PC-3 (cell line): ENCODE measurements around the gene ZCCHC3. TPM values are rescaled to one million over a fixed set of nuclear protein-coding genes. Genes with fewer than 3 reads are reported as not detected.
A peak's percentile ranks its signal among the peaks of the same experiment; 100 is the strongest.

Experiments
- ATAC-seq: fragments of 200-7000 bp; cut with Tn5 transposase; 2 replicates; pipeline ENCODE4 v1.9.1; 2020; ENCODE audit warnings: mild to moderate bottlenecking, moderate library complexity
- BruUV-seq: library from RNA; stranded (reverse); fragments of 400-500 nt; replicated peaks from 2 replicates; lab custom pipeline; 2021; lab: Mats Ljungman, UMichigan
- CTCF ChIA-PET: fragments of 300-600 bp; sonication (Branson Sonifier 250); formaldehyde crosslinking; loops from one replicate; lab custom pipeline; 2022; ENCODE audit warnings: antibody characterized with exemption; lab: Charles Lee
- POLR2A ChIA-PET: fragments of 300-600 bp; sonication (Branson Sonifier 250); formaldehyde crosslinking; loops from one replicate; lab custom pipeline; 2022; ENCODE audit warnings: antibody characterized with exemption; ENCODE audit not compliant: unreplicated experiment; lab: Charles Lee
- DNase-seq: peaks from one replicate; pipeline ENCODE4 v3.0.0-alpha.2; 2015
- H2AFZ ChIP-seq: fragments of 300-600 bp; sonication (generic); 2 replicates; pipeline ENCODE4 v1.6.0; 2016; ENCODE audit warnings: antibody characterized with exemption, low read length
- H3F3A ChIP-seq: fragments of 300-600 bp; sonication (generic); one replicate; pipeline ENCODE4 v1.6.0; 2017; ENCODE audit warnings: antibody characterized with exemption, low read length, control low read depth, mild to moderate bottlenecking; ENCODE audit not compliant: unreplicated experiment
- H3K27ac ChIP-seq: fragments of 300-600 bp; sonication (generic); 2 replicates; pipeline ENCODE4 v1.5.1; 2016; ENCODE audit warnings: mild to moderate bottlenecking, low read length
- H3K27me3 ChIP-seq: fragments of 300-600 bp; sonication (generic); 2 replicates; pipeline ENCODE4 v1.6.1; 2016; ENCODE audit warnings: low read length, mixed read lengths
- H3K36me3 ChIP-seq: fragments of 300-600 bp; sonication (generic); 2 replicates; pipeline ENCODE4 v1.6.1; 2016; ENCODE audit warnings: low read depth, mixed run types, low read length, mixed read lengths
- H3K4me1 ChIP-seq: fragments of 300-600 bp; sonication (generic); 2 replicates; pipeline ENCODE4 v1.5.1; 2016; ENCODE audit warnings: low read length; ENCODE audit not compliant: insufficient read depth
- H3K4me2 ChIP-seq: fragments of 300-600 bp; sonication (generic); 2 replicates; pipeline ENCODE4 v1.6.0; 2016; ENCODE audit warnings: low read length
- H3K4me3 ChIP-seq: fragments of 300-600 bp; sonication (generic); 2 replicates; pipeline ENCODE4 v1.5.1; 2016; ENCODE audit warnings: mild to moderate bottlenecking, low read length, mixed read lengths
- H3K79me2 ChIP-seq: fragments of 300-600 bp; sonication (generic); 2 replicates; pipeline ENCODE4 v1.6.1; 2017; ENCODE audit warnings: low read length, mixed read lengths
- H3K9ac ChIP-seq: fragments of 300-600 bp; sonication (generic); 2 replicates; pipeline ENCODE4 v1.6.0; 2016; ENCODE audit warnings: mild to moderate bottlenecking, low read length
- H3K9me2 ChIP-seq: fragments of 300-600 bp; sonication (generic); replicated peaks from 2 replicates; pipeline ENCODE4 v1.6.1; 2016; ENCODE audit warnings: mixed run types, low read length, mixed read lengths
- H3K9me3 ChIP-seq: fragments of 300-600 bp; sonication (generic); 2 replicates; pipeline ENCODE4 v1.6.1; 2016; ENCODE audit warnings: low read length, mixed read lengths
- H4K20me1 ChIP-seq: fragments of 300-600 bp; sonication (generic); 2 replicates; pipeline ENCODE4 v1.6.1; 2016; ENCODE audit warnings: low read length, mixed read lengths
- EZH2 ChIP-seq: fragments of 300-600 bp; sonication (generic); IDR thresholded peaks from one replicate; pipeline ENCODE4 v1.6.1; 2017; ENCODE audit warnings: antibody characterized with exemption, mild to moderate bottlenecking, low read length; ENCODE audit not compliant: unreplicated experiment
- EZH2phosphoT487 ChIP-seq: fragments of 300-600 bp; sonication (generic); IDR thresholded peaks from 2 replicates; pipeline ENCODE4 v1.6.1; 2018; ENCODE audit warnings: mild to moderate bottlenecking, antibody characterized with exemption, low read length, borderline replicate concordance
- intact Hi-C: fragments of 100-400 bp; cut with micrococcal nuclease; formaldehyde crosslinking; loops from 2 replicates; pipeline ENCODE4 v1.9.0; 2023
- total RNA-seq: library from RNA; depleted of rRNA; stranded (reverse); fragments of >200 nt; gene quantifications from 2 replicates; pipeline ENCODE4 v1.2.3, GENCODE V29; 2014
- TF ChIP-seq, protein P1 (sequence below): fragments of 300-600 bp; sonication (generic); conservative IDR thresholded peaks from 2 replicates; pipeline ENCODE4 v1.5.1; 2017; ENCODE audit warnings: antibody characterized with exemption, low read depth, mild to moderate bottlenecking, low read length

Gene ZCCHC3
- total RNA-seq, 1 experiment from 2014 or later: 18.5 TPM

DNA sequence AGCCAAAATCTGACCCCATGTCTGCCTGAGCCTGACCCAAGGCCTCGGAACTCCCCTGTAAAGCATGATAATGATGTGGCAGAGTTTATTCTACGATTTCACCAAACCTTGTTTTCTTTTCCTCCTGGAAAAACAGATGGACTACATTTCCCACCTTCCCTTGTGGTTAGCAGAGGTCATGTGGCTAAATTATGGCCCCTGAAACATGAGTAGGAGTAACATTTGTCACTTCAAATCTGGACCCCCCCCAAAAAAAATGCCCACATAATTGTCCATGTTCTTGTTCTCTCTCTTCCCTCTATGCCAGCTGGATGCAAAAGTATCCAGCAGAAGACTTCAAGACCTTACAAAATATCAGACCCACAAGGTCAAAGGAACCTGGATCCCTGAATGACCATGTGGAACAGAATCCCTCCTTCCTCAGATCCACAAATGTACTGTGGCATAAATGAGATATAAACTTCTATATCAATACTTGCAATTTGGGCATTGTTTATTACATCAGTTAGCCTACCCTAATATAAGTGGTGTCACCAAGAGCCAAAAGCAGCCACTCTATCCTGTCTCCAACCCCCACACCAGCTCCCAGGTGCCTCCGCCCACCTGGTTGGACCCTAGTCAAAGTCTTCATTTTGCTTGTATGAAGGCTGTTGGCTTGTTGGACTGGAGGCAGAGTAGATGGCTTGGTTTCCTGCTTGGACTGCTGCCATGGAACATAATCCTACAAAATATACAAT is 8.2 kb upstream of the ZCCHC3 start:
- POLR2A ChIA-PET: no interaction called here
- no TSS peak for BruUV-seq

DNA sequence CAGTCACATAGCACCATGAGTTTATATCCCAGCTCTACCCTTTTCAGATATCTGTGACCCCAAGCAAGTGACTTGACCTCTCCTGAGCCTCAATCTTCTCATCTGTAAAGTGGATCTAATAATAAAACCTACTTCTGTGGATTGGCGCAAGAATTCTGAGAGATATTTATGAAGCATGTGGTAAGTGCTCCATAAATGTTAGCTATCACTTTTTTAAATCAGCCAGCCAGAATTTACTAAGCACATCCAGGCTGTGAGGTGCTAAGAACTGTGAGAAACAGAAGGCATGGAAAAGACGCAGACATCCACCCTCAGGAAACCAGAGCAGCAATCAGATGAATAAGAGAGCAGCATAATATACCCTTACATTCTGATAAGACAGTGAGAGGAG is 7.7 kb upstream of the ZCCHC3 start:
- no peaks in the 10 kb centered on the region for H3K9me2 ChIP-seq
- CTCF ChIA-PET: no interaction called here
- ATAC-seq (peak; percentile 14; the same call in 1 of the 2 replicates), DNase-seq (peak; percentile 23)
- intact Hi-C loops: no loop called here
- H3K9me3 ChIP-seq: no peaks in the 10 kb centered on the region
- H3K79me2 ChIP-seq: peaks cover 12% of the 10 kb centered on the region
- H4K20me1 ChIP-seq: no peaks in the 10 kb centered on the region
- H3F3A ChIP-seq: no peaks in the 10 kb centered on the region
- peaks cover 30% of the 10 kb centered on the region for H3K4me1 ChIP-seq
- H3K4me3 ChIP-seq: peak overlapping the region; percentile 84
- POLR2A ChIA-PET: no interaction called here
- peak overlapping the region; percentile 98 for H2AFZ ChIP-seq
- BruUV-seq: no TSS peak
- no peak overlapping the region for H3K27ac ChIP-seq
- TF ChIP-seq EZH2phosphoT487 (no peak), EZH2 (no peak)
- TF ChIP-seq, protein P1, sequence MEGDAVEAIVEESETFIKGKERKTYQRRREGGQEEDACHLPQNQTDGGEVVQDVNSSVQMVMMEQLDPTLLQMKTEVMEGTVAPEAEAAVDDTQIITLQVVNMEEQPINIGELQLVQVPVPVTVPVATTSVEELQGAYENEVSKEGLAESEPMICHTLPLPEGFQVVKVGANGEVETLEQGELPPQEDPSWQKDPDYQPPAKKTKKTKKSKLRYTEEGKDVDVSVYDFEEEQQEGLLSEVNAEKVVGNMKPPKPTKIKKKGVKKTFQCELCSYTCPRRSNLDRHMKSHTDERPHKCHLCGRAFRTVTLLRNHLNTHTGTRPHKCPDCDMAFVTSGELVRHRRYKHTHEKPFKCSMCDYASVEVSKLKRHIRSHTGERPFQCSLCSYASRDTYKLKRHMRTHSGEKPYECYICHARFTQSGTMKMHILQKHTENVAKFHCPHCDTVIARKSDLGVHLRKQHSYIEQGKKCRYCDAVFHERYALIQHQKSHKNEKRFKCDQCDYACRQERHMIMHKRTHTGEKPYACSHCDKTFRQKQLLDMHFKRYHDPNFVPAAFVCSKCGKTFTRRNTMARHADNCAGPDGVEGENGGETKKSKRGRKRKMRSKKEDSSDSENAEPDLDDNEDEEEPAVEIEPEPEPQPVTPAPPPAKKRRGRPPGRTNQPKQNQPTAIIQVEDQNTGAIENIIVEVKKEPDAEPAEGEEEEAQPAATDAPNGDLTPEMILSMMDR: no peak
- H3K27me3 ChIP-seq: no peaks in the 10 kb centered on the region
- no peaks in the 10 kb centered on the region for H3K36me3 ChIP-seq
- H3K4me2 ChIP-seq: peak overlapping the region; percentile 84
- H3K9ac ChIP-seq: peak overlapping the region; percentile 69

More for the DNA sequence above, 8.2 kb upstream of the ZCCHC3 start:
- Histone ChIP-seq H3K4me3 (peak overlapping the region; percentile 84), H3K4me2 (peak overlapping the region; percentile 84), H3K4me1 (peaks cover 30% of the 10 kb centered on the region), H3K9me3 (no peaks in the 10 kb centered on the region), H3F3A (no peaks in the 10 kb centered on the region), H4K20me1 (no peaks in the 10 kb centered on the region), H3K9ac (peak overlapping the region; percentile 69; the same call in 1 of the 2 replicates), H3K79me2 (peaks cover 12% of the 10 kb centered on the region), H3K9me2 (no peaks in the 10 kb centered on the region), H3K36me3 (no peaks in the 10 kb centered on the region), H3K27me3 (no peaks in the 10 kb centered on the region), H3K27ac (no peak overlapping the region), H2AFZ (peak overlapping the region; percentile 98)
- intact Hi-C loops: no loop called here
- DNase-seq (peak; percentile 23), ATAC-seq (no peak)
- CTCF ChIA-PET: no interaction called here
- TF ChIP-seq EZH2phosphoT487: no peak
- TF ChIP-seq EZH2: no peak
- TF ChIP-seq, protein P1: no peak
